ENCODE data around the gene DPH1.

DPH1 gene

DNA sequence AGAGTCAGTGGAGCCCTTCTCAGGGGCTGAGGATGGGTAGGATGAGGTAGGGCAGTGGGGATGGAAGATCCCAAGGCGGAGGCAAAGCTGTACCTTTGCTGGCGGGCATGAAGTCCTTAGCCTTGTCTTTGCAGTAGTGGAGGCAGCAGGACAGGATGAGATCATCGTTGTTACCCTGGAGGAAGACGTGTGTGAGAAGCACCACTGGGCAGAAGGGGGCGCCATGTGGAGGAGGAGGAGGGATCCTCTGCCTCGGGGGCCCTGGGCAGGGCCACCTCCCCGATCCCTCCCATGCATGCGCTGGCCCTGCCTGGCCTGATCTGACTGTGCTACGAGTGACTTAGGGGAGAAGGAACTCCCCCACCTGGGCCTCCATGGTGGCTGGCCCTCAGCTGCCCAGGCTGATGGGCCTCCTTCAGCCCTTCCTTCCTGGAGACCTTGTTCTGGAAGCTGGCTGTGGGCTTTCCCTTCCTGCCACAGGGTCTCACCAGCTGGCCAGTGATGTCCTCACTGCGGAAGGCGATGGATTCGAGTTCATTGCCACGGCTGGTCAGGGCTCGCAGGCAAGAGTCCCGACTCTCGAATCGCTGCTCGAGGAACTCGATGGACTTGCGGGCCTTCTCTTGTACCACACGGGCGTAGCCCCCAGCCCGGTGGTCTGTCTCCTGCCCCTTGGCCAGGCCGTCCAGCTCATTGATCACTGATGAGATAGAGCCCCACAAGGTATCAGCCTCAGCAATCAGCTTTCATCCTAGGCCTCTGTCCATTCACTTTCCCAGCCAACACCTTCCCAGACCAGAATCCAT, 35.2 kb downstream of the DPH1 start:
- DNase-seq (ENCODE audit: low spot score) = peak; percentile 83
- in situ Hi-C loops (cut with MboI; ENCODE audit: low sequenced_read_pairs, unreplicated experiment) = no loop called here
- TF ChIP-seq, protein P1, sequence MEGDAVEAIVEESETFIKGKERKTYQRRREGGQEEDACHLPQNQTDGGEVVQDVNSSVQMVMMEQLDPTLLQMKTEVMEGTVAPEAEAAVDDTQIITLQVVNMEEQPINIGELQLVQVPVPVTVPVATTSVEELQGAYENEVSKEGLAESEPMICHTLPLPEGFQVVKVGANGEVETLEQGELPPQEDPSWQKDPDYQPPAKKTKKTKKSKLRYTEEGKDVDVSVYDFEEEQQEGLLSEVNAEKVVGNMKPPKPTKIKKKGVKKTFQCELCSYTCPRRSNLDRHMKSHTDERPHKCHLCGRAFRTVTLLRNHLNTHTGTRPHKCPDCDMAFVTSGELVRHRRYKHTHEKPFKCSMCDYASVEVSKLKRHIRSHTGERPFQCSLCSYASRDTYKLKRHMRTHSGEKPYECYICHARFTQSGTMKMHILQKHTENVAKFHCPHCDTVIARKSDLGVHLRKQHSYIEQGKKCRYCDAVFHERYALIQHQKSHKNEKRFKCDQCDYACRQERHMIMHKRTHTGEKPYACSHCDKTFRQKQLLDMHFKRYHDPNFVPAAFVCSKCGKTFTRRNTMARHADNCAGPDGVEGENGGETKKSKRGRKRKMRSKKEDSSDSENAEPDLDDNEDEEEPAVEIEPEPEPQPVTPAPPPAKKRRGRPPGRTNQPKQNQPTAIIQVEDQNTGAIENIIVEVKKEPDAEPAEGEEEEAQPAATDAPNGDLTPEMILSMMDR (IDR thresholded peaks at IDR 0.05; ENCODE audit: borderline replicate concordance, control extremely low read depth, extremely low read depth, insufficient read depth, missing control alignments) = peak; percentile 67

DNA sequence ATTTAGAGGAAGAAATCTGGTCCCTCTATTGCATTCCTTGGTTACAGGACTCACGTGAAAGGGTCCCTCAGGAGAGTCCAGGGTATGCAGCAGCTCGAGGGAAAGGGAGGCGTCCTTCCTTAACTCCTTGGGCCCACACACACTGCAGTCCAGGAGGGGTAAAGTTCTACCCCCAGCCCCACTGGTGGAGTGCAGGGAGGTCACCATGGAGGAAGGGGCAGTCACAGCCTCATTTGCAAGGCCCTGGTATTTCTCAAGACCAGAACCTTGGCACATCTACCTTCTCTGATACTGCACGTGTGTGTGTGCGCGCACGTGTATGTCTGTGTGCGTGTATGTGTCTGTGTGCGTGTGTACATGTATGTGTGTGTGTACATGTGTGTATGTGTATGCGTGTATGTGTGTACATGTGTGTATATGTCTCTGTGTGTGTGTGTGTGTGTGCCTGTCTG, 36.0 kb downstream of the DPH1 start:
- in situ Hi-C loops (cut with MboI; ENCODE audit: low sequenced_read_pairs, unreplicated experiment) = no loop called here
- DNase-seq (ENCODE audit: low spot score) = no peak
- TF ChIP-seq, protein P1 (IDR thresholded peaks at IDR 0.05; ENCODE audit: borderline replicate concordance, control extremely low read depth, extremely low read depth, insufficient read depth, missing control alignments) = no peak

DNA sequence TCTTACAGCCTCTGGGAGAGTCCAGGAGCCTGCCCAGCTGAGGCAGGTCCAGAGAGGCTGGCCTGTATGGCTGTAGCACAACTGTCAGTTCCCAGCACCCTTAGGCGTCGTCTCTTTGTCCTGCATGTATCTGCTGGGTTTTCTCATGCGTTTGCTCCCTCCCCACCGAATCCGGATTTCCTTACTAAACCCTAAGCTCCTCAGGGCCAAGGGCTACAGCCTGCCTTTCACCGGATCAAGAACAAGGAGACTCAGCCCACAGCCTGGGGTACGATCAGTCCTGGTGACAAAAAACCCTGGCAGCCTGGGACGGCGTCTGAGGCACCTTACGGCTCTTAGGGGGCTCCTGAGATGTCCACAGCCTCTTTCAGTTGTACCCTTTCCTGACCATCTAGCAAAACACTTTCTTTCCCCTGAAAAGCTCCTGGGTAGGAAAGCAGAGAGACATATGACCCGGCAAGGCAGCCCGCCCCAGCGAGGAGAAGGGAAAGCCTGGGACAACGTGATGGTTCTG, 37.2 kb downstream of the DPH1 start:
- TF ChIP-seq, protein P1 (IDR thresholded peaks at IDR 0.05; ENCODE audit: borderline replicate concordance, control extremely low read depth, extremely low read depth, insufficient read depth, missing control alignments) = no peak
- in situ Hi-C loops (cut with MboI; ENCODE audit: low sequenced_read_pairs, unreplicated experiment) = no loop called here
- DNase-seq (ENCODE audit: low spot score) = no peak

DNA sequence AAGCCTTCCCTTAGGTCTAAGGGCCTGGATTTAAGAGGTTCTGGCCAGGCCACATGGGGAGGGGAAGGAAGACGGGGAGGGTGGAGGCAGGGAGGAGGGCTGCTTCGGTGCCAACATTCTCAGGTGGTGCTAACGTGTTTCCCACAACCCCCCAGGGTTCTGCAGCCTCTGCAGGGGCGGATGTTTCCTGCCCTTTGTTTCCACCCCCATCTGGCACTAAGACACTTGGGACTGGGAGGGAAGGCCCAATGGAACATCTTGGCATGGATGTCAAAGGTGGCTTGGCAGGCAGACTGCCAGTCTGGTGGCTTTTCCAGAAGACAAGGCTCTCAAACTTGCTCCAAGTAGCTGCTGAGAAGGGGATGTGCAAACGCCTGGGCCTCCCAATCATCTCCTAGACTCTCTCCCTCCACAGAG, 37.7 kb downstream of the DPH1 start:
- DNase-seq (ENCODE audit: low spot score) = no peak
- TF ChIP-seq, protein P1 (IDR thresholded peaks at IDR 0.05; ENCODE audit: borderline replicate concordance, control extremely low read depth, extremely low read depth, insufficient read depth, missing control alignments) = no peak
- in situ Hi-C loops (cut with MboI; ENCODE audit: low sequenced_read_pairs, unreplicated experiment) = no loop called here

DNA sequence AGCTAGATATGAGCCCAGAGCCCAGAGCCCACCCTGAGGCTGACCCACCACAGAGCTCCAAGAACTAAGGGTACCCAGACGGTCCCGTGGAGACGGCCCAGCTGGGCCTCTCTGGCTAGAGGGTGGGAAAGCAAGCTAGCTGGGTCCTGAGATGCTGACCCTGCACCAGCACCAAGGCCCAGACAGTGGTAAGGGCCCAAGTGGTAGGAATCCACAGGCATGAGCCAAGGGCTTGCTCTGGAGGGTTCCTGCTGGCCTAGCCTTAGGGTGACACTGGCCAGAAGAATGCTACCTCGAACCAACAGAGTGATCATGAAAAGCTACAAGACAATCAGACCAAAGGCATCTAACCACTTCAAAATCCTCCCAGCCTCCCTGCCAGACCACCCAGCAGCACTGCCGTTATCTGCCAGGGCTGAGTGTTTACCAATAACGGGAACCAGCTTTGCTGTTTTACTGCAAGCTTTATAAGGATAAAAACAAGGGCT, 38.1 kb downstream of the DPH1 start:
- in situ Hi-C loops (cut with MboI; ENCODE audit: low sequenced_read_pairs, unreplicated experiment) = no loop called here
- TF ChIP-seq, protein P1 (IDR thresholded peaks at IDR 0.05; ENCODE audit: borderline replicate concordance, control extremely low read depth, extremely low read depth, insufficient read depth, missing control alignments) = no peak

DNA sequence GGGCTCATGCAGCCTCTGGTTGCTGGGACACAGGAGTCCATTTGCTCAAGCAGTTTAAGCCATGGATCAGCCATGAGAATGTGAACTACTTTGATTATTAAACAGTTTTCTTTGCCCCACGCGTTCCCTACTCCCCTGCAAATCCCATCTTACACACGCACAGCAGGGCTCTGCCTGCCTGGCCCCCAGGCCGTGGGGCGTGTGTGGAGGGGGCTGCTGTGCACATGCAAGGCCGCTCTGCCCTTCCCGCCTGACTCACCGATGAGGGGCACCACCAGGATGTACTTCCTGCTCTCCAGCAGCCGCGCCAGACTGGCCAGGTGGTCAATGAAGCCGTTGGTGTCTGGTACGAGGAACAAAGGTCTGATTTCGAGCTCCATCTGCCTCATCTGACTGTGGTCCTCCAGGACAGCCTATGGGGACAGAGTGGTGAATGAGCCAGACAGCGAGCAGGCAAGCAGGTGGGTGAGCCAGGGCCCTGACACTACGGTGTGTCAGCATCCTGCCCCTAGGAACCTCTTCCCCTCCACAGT, 38.6 kb downstream of the DPH1 start:
- in situ Hi-C loops (cut with MboI; ENCODE audit: low sequenced_read_pairs, unreplicated experiment) = no loop called here
- TF ChIP-seq, protein P1 (IDR thresholded peaks at IDR 0.05; ENCODE audit: borderline replicate concordance, control extremely low read depth, extremely low read depth, insufficient read depth, missing control alignments) = no peak
- DNase-seq (ENCODE audit: low spot score) = no peak

More for the DNA sequence above, 38.1 kb downstream of the DPH1 start:
- DNase-seq (ENCODE audit: low spot score) = no peak

Data from GM13976 (cell line).